GM21528 (cell line): ENCODE measurements around the gene SDF2L1.

Source experiments
- ATAC-seq: cut with Tn5 transposase; IDR thresholded peaks from one replicate; pipeline ENCODE4 v1.9.1; 2021; ENCODE audit warnings: mild to moderate bottlenecking, moderate library complexity; ENCODE audit not compliant: unreplicated experiment, low FRiP score

The SDF2L1 gene

DNA sequence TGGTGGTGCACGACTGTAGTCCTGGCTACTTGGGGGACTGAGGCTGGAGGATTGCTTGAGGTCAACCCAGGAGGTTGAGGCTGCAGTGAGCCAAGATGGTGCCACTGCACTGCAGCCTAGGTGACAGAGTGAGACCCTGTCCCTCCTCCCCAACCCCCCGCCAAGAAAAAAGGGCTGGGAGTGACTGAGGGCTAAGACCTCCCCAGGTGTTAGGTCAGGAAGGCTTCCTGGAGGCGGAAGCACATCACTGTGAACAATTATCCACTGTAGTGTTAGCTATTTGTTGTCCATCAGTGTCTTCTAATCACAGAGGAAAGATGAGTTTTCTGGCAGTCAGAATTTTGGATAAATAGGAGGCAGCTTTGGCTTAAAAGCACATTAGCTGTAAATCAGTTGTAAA is 21.1 kb upstream of the SDF2L1 start:
- no peak for ATAC-seq

DNA sequence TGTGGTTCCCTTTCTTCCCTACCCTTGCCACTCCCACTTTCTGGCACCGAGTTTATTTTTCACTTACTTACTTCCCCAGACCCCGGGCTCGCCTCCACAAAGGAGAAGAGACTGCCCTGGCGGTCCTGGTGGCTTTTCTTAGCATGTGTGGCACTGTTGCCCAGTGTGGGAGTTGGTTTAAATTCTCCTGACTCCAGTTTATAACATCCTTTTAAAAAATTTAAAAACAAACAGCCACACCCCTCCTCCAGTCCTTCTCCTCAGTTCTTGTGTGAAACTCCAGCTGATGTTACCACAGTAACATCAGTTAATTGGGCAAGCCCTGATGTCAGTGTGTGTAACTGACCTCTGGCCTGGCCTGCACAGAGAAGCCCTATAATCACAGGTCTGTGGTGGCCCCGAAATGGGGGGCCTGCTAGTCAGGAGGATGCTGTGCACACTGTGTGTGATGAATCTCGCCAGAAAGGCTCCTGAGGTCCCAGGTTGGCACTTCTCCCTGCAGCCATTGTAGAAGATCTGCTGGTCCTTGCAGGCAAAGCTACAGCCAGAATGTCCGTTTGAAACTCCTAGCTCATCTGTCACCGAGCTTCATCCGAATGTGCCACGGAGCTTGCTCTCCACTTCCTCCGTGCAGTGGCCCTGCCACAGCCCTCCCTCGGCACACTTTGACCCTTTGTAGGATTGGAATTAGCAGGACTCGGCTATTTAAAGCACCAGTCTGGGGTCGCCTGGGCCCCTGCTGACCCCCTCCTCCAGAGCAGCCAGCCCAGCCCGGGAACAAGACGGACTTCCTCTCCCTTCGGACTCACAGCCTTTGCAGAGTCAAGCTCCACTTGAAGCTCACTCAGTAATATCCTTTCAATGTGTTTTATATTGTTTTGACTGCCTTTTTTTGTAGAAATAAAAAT is 19.8 kb upstream of the SDF2L1 start:
- no peak for ATAC-seq

DNA sequence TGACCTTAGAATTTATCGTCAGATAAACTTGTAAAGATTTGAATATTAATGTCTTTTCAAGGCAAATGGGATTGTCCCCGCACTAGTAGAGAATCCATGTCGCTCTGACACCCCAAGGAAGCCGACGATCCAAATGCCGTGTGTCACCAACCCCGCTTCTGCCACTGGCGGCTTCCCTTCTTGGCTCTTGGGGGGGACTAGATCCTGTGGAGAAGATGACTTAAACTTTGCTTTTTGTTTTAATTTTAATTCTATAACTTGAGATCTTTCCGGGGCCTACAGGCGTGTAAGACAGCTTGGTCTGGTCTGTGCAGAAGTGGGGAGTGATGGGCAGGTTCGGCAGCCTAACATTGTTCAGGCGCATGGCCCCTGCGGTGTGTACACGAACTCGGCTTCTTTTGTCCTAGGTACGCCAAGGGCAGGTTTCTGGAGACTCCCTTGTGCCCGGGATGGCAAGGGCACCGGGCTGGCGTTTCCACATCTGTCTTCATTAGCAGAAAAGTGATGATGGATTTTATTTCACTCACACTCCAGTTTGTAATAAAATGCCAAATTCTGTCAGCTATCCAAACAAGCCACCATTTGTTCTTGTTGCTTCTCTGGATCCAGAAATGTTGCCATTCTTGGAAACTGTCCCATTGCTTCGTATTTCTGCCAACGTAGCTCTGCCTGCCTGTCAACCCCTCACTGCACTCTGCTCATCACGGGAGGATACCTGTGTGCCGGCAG is 19.0 kb upstream of the SDF2L1 start:
- no peak for ATAC-seq

DNA sequence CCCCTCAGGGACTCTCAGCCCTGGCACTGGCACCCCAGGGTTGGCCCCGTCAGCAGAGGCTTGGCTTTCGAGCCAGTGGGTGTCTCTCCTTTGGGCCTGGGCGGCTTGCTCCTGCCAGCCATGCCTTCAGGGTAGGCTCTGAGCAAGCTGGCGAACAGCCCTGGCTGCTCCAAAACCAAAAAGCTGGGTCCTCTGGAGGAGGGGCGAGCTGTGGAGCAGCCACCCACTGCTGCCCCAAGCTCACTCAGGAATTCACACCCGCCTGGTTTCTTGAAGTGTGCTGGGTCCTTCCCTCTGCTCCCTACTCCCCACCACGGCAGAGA is 18.5 kb upstream of the SDF2L1 start:
- ATAC-seq: no peak

- ATAC-seq: no peak
Observed at GRCh38 chr22:21624120-21624879, 17.8 kb upstream of the SDF2L1 start.

GRCh38 chr22:21624880-21625791 is 17.0 kb upstream of the SDF2L1 start:
- ATAC-seq: no peak

GRCh38 chr22:21626073-21626734 is 15.9 kb upstream of the SDF2L1 start:
- no peak for ATAC-seq

GRCh38 chr22:21626735-21627469 is 15.2 kb upstream of the SDF2L1 start:
- ATAC-seq: no peak

DNA sequence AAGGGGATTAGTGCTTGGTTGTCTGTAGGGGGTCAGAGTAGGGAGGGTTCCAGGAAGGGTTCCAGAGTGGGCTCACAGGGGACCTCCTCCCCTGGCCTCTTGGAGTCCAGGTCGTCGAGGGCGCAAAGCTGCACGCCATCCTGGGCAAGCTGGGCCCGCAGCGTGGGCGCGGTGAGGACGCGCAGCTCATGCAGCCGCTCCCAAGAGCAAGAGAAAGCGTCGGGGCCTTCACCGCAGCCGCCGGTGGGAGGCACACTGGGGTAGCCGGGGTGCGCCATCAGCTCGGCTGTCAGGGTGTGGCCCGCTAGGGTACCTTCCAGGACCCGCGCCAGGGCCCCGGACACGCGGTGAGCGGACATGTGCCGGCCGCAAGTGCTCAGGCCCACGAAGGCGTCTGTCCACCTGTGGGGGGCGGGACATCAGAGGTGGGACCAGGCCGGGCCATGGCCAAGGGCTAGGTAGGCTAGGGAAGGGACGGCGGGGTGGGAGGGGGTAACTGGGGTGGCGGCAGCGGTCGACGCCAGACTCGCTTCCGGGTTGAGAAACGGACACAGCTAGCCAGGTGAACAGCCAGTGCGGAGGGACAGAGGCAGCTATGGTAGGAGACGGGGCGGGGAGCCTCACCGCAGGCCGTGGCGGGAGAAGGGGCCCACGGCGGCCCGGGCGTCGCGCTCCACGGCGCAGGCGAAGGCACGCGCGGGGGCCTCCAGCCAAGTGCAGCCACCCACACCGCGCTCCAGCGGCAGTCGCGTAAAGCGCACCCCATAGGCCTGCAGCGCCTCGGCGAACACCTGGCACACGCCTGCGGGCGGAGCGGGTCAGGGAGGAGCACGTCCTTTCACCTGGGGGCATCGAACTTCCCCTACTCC is 13.5 kb upstream of the SDF2L1 start:
- ATAC-seq: no peak

DNA sequence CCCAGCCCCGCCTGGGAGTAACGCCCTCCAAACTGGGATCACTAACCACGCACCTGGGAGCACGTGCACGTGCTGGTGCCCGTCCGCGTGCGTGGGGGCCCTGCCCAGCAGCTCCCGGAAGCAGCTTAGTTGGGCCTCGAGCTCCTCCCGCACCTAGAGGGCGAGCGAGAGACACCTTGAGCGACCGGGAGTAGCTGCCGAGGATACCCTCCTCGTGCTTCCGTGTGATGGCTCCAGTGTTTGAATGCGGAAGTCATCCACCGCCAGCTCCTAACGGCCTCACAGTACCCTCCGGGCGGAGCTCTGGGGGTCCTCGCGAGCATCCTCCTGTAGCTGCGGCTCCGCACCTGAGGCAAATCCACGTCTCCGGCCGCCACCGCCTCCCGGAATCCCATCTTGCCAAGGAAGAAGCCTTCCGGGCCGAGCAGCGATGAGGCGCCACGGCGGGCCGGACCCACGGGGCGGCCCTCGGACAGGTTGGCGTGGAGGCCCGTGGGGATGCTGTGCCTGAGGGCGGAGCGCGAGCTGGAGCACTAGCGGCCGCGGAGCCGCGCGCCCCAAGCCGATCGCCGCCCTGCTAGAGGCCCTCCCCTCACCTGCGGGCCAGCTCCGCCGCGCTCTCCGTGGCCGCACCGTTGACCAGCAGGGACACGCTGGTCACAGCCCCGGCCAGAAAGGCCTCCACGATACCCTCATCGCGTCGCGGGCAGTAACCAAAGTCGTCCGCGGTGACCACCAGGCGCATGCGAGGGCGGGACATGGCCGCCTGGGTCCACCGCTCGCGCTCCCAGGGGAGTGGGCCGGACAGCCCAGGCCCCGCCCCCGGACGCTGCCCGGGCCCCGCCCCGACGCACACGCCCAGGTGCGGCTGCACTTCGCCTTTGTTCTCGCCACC is 12.6 kb upstream of the SDF2L1 start, which contains the start of gene YDJC:
TSS of gene YDJC (minus strand) at position 768 of the 895 bp plus-strand sequence. CDS start at position 760, 8 bp downstream.
- peak; percentile 75 for ATAC-seq

DNA sequence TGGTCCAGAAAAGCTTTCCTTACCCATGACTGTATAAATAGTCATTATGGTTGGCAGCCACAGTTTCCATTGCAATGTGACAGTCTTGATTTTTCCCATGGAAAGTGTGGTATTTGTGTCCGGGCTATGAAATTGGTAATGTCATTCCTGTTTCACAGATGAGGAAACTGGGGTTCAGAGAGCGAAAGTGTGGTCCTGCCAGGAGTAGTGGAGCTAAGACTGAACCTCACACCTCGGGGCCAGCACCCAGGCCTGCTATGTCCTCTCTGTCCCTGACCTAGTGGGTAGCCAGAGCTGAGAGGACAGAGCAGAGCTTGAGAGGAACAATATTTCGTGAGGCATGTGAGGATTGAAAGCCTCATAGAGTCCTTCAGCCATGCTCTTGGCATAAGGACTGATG is 11.1 kb upstream of the SDF2L1 start:
- no peak for ATAC-seq

GRCh38 chr22:21632237-21632895 is 9.7 kb upstream of the SDF2L1 start, which contains the start of gene CCDC116:
Gene CCDC116, plus strand, starts transcription at chr22:21632760. Its CDS starts 422 bp downstream, at chr22:21633182.
- ATAC-seq: no peak

DNA sequence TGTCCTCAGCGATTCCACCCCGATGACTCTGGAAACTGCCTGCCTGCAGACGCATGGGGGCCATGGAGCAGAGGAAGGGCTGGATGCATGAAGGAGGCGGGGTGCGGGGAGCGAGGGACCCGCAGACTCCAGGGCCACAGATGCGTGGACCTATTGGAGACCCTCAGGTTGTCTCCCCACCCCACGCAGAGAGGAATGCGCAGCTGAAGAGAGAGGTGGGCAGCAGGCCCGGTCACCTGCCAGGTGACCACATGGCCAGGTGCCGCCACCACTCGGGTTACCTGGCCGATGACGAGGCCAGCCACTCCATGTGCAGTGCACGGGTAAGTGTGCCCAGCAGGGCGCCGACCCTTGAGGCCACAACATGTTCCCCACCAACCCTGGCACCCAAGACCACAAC is 9.2 kb upstream of the SDF2L1 start:
- ATAC-seq: no peak

DNA sequence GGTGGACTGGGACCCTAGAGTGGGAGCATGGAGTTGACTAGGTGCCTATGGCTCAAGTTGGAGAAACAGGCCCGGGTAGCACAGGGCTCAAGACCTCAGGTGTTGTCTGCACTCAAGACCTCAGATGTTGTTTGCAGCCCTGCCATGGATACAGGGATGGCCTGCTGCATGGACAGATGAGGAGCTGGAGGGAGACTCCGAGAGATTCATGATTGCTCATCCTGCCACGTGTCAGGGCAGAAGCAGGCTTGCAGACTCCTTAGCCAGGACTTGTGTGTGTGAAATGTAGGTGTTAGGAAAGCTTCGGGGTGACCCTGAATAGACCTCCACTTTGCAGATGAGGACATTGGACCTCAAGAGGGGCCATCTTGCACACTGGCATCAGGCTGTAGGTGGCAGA is 8.6 kb upstream of the SDF2L1 start:
- no peak for ATAC-seq

GRCh38 chr22:21634081-21634480 is 8.0 kb upstream of the SDF2L1 start:
- ATAC-seq: no peak

DNA sequence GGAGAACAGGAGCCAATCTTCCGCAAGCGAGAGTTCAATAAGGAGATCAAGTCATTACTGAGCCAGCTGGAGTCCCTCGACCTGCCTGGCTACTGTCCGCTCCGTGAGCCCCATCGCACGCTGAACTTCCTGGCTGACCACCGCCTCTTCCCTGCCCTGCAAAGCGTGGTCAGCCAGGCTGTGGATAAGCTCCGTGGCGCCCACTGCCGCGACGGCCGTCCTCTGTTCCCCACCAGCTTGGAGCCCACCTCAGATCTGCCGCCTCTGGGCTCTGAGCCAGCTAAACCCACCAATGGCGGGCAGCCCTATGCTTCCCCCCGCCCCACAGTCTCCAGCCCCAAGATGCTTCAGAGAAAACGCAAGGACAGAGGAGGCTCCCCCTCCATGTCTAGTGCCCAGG is 7.3 kb upstream of the SDF2L1 start:
- ATAC-seq: no peak
